NCI-H1417 treated with DMSO at 0.1 percent for 48 hours (cell line): ENCODE results near the gene ZNF205.
A peak's percentile ranks its signal among the peaks of the same experiment; 100 is the strongest.
"Not testable (repeated sequence)": the region's sequence is repeated elsewhere in the genome, so short reads cannot be mapped to it uniquely, and the experiment has no call there.

Experiments
- DNase-seq: peaks from one replicate; lab custom pipeline; 2025; lab: John Stamatoyannopoulos, UW

Gene ZNF205

DNA sequence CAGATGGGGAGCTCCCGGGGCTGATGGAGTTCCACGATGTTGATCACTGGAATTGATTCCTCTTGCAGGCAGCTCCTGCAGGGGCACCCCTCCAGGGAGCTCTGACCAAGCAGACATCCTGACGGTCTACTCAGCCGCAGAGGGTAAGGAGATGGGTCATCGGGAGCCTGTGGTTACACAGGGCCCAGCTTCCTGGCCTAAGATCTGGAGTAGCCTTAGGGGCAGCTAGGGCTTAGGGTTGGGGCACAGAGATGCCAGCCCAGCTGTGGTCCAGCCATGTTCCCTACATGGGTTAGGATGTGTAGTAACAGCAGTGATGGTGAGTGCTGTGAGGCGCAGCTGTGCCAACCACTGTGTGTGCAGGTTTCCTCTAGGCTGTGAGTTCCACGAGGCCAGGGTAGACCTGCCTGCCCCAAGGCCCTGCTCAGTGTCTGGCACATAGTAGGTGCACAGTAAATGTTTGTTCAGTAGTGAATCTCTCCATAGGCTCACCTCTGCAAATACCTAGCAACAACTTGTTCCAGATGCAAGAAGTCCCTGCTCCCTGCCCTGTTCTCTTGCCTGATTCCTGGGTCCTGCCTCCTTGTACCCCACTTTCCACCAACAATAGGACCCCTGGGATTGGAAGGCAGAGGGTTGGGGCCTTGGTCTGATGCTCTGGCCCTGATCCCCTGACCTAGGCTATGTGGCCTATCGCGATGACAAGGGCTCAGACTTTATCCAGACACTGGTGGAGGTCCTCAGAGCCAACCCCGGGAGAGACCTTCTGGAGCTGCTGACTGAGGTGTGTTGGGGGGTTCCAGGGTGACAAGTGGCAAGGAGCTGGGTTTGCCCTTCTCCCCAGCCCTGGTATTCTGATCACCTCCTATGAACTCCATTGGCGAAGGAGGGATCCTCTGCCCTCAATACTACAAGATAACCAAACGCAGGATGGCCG, 36.1 kb downstream of the ZNF205 start:
- no peak for DNase-seq

DNA sequence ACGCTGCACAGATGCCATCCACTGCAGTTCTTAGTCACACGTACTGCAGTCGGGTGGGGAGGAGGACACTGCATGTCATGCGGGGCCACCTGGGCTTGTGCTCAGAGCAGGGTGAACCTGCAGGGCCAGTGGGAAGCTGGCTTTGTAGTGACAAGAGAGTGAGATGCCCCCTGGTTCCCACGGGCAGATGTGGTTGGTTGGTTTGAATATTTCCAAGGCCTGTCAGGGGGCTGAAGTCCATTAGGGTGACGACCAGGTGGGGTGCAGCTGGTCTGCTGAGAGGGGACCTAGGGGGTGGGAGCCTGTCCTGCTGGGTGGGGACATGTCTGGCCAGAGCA, 36.8 kb downstream of the ZNF205 start:
- no peak for DNase-seq

DNA sequence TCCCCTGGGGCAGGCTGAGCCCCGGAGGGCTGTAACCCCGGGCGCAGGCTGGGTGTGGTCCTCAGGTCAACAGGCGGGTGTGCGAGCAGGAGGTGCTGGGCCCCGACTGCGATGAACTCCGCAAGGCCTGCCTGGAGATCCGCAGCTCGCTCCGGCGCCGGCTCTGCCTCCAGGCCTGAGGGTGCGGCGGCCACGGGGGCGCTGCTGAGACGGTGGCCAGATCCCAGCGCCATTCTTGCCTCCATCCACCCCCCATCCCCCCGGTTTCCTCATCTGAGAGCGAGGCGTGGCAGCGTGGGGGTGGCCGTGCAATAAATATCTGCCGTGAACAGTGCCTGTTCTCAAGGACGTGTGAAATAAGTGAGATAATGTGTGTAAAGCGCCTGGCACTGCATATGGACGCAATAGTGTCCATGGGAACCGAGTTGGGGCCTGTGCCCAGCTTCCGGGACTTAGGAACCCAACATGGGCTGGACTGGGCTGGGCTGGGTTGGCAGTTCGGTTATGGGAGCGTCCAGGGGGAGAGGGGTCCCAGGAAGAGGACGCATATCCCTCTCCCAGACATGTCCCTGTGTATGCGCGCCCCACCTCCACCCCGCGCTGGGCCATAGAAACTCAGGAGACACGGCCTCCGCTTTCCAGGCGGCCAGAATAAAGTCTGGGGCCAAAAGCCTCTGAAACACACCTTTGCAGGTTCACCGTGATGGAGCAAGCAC, 37.4 kb downstream of the ZNF205 start:
- no peak for DNase-seq

DNA sequence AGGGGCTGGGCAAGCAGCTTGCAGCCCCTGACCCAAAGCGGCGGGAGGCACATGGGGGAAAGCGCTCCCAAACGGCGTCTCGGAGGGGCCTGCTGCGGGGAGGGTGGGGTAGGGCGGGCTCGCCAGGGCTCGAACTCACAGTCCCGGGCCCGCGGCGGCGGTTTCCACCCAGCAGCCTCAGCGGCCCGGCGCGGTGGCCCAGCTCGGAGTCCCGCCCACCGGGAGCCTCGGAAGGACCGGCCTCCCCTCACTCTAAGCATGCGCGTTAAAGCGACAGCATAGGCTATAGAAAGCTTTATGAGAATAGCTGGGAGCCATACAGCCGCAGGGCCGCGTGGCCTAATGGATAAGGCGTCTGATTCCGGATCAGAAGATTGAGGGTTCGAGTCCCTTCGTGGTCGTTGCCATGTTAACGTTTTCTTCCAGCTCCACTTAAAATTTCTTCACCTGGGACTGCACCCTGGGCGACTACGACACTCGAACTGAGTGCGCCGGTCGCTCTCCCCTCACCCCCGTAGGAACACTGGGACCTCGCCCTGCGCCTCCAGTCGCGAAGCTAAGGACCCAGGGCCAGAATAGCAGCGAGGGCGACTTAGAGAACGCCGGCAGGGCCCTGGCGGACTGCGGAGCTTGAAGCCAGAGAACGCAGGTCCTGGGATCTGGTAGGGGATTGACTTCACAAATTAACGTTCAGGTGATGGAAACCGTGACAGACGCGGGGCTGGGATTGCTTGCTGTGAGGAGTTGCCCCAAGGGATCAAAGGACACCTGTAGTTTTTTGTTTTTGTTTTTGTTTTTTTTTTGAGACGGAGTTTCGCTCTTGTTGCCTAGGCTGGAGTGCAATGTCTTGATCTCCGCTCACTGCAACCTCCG, 38.2 kb downstream of the ZNF205 start:
- DNase-seq: peak; percentile 90

DNA sequence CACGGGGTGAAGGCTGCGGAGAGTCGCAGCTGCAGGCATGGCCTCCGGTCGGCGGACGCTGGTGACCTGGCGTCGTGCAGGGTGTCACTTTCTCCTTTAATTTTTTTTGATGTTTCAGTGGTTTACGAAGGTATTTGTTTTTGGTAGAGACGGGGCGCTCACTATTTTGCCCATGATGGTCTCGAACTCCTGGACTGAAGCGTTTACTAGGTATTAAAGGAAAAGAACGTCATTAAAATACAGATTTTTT, 39.6 kb downstream of the ZNF205 start:
- DNase-seq: no peak

DNA sequence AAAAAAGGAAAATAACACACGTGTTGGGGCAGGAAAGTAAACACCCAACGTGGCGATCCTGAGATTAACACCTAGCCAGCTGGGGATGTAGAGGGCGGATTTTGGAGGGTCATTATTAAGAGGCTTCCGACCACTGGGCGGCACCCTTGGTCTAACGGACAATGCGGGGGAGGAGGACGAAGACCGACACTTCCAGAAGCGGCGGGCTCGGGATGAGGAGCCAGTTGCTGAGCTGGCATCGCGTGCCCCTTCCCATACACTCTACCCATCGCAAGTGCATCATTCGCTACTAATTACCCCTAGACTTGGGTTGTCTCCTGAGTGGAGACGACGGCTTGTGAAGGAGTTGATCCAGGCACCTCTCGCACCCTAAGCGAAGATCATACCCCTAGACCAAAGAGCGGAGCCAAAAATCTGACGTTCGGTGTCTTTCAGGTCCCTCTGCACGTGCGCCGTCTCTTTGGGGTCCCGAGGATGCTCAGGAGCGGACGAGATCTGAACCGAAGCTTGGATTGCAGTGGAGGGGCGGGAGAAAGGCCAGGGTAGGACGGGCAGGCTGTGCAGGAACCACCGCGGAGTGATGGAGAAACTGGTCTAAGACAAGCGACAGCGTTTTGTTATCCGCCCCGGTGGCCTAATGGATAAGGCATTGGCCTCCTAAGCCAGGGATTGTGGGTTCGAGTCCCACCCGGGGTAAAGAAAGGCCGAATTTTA, 40.0 kb downstream of the ZNF205 start:
- DNase-seq: peak; percentile 60

DNA sequence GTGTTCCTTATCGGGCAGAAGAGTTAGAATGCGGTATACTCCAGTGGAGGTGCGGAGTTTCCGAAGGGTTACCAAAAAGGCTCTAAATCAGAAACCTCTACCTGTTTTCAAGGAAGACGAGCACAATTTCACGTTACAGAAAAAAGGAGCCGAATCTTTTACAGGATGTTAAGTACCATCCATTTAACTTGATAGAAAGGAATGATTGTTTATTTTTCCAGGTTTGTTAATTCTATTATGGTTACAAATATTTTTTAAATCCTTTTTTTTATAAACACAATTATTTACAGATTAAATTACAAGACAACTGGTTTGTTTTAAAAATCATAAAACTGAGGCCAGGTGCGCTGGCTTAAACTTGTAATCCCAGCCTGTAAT, 40.6 kb downstream of the ZNF205 start:
- no peak for DNase-seq

DNA sequence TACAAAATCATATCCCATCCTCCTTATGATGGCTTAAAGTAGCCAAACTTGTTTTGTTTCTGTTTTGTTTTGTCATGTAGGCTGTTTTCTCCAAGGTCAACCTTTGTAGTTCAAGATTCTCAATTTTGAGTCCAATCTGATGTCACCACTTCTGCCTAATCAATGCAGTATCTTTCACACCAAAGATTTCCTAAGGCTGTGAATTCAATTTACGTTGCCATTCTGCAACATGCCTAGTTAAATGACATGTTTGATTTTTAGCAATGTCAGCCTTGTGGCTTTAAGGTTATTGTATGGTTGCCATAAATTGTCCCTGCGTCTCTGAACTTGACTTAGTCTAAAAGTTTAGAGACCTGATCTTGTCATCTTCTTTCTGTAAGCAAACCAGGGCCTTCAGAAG, 42.8 kb downstream of the ZNF205 start:
- no peak for DNase-seq

DNA sequence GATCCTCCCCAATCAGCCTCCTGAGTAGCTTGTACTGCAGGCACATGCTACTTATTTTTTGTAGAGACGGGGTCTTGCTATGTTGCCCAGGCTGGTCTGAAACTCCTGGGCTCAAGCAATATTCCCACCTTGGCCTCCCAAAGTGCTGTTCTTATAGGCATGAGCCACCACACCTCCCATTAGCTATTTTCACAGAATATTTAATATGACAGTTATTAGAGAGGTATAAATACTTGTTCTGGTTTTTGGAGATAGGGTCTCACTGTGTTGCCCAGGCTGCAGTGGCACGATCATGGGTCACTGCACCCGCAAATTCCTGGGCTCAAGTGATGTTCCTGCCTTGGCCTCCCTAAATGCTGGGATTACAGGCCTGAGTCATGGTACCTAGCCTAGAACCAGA, 43.6 kb downstream of the ZNF205 start:
- DNase-seq: no peak

DNA sequence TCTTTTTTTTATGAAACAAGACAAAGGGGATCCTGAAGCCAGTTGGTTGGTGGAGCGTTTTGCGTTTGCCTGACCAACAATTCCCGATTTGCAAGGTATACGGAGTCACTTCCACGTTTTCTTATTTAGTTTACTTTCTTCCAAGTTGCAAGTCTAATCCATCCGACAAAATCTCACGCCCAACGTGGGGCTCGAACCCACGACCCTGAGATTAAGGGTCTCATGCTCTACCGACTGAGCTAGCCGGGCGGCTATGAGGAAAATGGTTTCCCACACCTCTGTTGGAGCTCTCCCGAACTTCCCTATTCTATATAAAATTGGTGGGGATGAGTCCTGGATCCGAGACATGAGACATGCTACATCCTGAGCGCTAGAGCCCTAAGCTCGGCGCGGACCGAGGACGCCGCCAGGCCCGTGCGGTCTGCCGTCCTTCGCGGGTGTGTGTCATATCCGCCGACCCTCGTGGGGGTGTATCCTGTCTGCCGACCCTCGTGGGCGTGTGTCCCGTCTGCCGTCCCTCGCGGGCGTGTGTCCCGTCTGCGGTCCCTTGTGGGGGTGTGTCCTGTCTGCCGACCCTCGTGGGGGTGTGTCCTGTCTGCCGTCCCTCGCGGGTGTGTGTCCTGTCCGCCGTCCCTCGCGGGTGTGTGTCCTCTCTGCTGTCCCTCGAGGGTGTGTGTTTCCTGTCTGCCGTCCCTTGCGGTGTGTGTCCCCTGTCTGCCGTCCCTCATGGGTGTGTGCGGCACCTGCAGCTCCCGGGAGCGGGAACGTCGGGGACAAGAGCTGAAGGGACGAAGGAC, 45.0 kb downstream of the ZNF205 start:
- DNase-seq: peak; percentile 24

DNA sequence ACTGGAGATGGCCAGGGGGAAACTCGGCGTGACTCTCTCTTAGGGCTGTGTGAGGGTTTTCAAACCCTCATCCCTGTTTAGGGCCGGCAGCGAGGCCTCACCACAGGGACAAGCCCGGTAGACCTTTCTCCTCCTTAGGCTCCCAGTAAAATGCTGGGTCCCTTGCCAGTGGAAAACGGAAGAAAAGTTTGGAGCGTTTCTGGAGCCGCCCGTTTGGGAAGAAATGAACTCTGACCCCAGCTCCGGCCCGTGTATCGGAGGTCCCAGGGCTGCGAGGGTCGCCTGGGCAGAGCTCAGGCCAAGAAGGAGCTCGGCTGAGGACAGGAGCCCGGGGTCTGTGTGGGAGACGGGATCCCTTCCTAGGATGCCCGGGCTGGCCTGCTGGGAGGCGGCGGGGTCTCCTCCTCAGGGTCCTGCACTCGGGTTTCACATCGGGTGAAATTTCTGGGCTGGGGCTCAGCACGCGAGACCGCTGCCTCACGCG, 45.7 kb downstream of the ZNF205 start:
- no peak for DNase-seq

DNA sequence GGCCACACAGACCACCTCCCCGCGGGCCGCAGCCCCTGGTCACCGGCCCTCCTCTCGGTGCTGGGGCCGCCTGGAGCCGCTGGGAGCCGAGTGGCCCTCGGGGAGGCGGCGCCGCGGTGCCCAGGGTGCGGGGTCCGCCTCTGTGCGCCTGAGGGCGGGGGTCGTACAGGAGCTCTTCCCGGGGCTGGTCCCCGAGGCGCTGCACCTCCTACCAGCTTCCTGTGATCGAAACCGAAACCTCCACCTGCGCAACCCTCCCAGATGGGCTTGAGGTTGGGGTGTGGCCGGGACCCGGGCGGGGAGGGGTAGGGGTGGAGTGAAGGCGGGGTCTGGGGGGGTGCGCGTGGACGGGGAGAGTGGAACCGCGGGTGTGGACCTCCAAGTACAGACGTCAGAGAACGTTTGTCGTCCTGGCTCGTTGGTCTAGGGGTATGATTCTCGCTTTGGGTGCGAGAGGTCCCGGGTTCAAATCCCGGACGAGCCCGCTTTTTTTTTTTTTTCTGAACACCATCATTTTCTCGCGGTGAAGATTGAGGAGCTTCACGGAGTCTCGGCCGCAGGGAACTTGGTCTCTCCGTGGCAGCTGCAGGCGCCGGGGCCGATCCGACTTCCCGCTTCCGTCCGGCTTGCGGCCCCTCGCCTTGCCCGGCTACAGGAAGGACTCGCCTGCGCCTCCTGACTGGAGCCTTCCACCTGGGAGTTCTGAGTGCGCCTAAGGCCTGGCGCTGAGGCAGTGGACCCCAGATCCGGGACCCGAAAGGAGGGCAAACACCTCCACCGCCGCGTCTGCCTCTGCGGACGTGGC, 46.3 kb downstream of the ZNF205 start:
- DNase-seq: no peak

DNA sequence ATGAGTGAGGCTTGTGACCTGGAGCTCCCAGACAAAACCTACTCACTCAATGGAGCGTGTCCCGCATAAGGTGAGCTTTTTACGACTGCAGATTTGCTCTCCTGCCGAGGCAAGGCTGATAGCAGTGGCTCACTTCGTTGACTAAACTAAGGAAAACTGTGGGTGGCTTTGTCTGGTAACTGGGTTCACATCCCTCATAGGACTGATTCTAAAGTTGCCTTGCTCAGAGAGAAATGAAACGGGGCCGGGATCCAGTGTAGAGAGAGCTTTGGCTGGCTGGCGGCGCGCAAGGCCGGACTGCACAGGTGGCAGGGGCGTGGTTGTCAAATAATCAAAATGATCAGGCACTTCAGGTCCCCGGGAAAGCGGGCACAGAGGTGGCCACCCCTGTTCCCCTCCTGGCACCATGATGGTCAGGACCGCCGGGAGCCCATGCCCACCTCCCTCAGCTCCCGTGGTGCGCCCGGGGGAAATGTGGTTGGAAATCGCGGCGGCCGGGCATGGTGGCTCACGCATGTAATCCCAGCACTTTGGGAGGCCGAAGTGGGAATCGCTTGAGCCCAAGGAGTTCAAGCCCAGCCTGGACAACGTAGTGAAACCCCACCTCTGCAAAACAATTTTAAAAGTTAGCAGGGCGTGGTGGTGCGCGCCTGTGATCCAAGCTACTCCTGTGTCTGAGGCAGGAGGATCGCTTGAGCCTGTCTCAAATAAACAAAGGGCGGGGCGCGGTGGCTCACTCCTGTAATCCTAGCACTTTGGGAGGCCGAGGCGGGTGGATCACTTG, 49.0 kb downstream of the ZNF205 start:
- no peak for DNase-seq

DNA sequence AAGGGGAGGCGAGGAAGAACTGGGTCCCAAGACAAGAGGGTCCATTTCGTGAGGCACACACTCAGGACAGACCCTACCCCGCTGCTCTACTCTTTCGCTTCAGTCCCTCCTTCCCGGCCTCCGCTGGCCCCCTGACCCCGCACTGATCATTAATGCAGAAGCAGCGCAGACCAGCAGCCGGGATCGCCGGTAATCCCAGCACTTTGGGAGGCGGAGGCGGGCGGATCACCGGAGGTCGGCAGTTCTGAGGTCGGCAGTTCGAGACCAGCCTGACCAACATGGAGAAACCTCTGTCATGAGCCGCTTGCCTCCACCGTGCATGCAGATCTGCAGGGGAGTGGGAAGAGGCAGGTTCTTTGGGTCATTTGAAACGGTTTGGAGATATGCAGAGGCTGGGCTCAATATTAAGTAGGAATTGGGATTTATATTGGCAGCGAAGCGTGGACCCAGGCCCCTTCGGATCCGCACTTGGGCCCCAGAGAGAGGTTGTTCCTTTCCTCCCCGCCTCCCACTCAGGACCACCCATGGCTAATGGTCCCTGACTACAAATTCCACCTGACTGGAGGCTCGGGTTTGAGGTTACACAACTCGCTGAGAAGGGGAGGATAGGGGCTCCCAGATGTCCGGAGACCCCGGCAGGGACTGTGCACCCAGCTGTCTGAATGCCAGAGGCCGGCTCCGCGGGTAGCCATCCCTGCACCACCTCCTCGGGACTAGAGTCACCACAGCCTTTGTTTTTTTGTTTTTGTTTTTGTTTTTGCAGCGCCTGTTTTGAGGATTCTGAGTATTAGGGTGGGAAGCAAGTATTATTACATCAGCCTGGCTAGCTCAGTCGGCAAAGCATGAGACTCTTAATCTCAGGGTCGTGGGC, 52.0 kb downstream of the ZNF205 start:
- no peak for DNase-seq

DNA sequence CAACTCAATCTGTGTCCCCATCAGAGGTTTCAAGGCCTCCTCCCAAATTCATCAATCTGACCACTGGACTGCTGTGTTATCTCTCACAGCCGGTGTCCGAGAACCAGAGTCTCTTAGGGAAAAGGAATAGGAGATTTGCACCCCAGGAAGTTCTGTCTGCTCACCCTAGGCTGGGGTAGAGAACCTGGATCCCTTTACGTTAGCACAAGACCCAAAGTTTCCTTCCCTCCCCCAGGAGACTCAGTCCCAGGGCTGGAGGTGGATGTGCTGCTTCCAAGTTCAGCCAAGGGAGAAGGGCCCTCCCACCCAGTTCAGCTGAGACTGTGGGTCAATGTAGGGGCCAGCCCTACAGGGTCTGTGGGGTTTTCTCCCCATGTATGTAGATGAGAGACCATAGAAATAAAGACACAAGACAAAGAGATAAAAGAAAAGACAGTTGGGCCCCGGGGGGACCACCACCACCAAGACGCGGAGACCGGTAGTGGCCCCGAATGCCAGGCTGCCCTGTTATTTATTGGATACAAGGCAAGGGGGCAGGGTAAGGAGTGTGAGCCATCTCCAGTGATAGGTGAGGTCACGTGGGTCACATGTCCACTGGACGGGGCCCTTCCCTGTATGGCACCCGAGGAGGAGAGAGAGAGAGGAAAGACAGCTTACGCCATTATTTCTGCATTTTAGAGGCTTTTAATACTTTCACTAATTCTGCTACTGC, 52.9 kb downstream of the ZNF205 start:
- DNase-seq: no peak

DNA sequence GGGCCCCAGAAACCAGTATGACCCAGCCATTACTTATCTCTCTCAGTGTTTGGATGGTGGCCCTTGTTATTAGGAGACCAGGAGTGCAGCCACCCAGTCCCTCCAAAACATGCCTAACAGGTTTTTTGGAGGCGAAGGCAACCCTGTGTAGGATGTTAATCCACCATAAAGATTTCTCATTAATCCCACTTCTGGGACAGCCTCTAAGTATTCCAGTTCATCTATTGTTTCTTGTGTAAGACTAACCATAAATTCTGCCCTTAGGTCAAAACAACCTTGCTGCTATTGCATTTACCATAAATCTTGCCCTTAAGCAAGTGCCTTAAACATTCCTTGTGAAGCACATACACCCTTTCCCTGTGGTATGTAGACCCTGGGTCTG, 54.1 kb downstream of the ZNF205 start:
- DNase-seq: no peak

DNA sequence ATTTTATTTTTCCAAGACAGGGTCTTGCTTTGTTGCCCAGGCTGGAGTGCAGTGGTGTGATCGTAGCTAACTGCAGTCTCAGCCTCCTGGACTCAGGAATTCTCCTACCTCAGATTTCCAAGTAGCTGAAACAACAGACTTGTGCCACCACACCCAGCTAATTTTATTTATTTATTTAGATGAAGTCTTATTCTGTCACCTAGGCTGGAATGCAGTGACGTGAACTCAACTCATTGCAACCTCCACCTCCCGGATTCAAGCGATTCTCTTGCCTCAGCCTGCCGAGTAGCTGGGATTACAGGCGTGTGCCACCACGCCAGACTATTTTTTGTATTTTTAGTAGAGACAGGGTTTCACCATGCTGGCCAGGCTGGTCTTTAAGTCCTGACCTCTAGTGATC, 56.3 kb downstream of the ZNF205 start:
- not testable (repeated sequence) for DNase-seq
